ENCODE results near the gene SULF2.

SULF2 gene

DNA sequence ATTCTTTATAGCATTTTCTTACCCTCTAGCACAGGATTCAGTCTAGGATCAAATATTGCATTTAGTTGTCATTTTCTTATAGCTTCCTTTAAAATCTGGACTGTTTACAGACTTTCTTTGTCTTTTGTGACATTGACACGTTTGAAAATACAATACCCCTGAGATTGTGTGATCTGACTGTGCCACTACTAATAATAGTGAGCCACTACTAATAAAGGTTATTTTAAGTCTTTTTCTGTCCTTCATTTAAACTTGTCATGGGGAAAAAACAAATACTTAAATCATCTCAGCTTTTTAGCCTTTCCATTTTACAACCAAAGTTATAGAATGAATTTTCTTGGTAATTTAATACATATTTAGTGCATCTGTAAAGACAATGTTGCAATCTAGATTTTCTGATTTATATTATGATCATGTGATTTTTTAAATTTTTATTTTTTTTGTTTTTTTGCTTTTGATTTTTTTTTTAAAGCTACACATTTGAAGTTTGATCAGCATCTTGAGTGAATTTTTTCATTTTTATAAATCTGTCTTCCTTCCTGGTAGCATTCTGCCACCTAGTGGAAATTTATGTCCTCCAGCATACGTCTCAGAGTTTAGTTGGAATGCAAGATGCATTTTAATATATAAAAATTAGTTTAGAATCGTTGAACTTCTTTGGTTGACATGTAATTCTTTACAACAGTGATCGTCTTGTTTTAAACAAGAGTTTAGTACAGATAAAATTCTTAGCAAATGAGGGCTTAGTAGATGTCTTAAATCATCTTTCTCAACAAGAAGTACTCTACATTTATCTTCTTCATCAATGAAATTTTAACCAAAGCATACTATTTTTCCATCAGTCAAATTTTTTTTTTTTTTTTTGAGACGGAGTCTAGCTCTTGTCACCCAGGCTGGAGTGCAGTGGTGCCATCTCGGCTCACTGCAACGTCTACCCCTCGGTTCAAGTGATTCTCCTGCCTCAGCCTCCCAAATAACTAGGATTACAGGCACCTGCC lies 164.2 kb downstream of the SULF2 start:
- TF ChIP-seq, protein P1, sequence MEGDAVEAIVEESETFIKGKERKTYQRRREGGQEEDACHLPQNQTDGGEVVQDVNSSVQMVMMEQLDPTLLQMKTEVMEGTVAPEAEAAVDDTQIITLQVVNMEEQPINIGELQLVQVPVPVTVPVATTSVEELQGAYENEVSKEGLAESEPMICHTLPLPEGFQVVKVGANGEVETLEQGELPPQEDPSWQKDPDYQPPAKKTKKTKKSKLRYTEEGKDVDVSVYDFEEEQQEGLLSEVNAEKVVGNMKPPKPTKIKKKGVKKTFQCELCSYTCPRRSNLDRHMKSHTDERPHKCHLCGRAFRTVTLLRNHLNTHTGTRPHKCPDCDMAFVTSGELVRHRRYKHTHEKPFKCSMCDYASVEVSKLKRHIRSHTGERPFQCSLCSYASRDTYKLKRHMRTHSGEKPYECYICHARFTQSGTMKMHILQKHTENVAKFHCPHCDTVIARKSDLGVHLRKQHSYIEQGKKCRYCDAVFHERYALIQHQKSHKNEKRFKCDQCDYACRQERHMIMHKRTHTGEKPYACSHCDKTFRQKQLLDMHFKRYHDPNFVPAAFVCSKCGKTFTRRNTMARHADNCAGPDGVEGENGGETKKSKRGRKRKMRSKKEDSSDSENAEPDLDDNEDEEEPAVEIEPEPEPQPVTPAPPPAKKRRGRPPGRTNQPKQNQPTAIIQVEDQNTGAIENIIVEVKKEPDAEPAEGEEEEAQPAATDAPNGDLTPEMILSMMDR (IDR thresholded peaks at IDR 0.05; ENCODE audit: insufficient read depth, low read depth, low read length, missing control alignments) = peak; percentile 73
- peak; percentile 67 for DNase-seq (ENCODE audit: low read depth)

DNA sequence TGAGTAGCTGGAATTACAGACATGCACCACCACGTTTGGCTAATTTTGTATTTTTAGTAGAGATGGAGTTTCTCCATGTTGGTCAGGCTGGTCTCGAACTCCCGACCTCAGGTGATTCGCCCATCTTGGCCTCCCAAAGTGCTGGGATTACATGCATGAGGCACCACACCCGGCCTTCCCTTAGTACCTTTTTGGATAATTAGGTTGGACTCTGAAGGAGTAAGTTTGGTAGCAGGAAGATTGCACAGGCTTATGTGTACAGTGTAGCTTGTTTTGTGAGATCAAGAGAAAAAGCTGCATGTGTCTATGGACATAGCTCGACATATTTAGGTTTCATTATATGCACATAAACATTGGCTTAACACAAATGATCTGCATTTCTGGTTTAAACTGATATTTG lies 166.8 kb downstream of the SULF2 start:
- no peak for DNase-seq (ENCODE audit: low read depth)
- no peak overlapping the region for H3K4me3 ChIP-seq (ENCODE audit: low read length)
- TF ChIP-seq, protein P1 (IDR thresholded peaks at IDR 0.05; ENCODE audit: insufficient read depth, low read depth, low read length, missing control alignments) = no peak

More for the DNA sequence above, 164.2 kb downstream of the SULF2 start:
- H3K4me3 ChIP-seq (ENCODE audit: low read length) = no peak overlapping the region

DNA sequence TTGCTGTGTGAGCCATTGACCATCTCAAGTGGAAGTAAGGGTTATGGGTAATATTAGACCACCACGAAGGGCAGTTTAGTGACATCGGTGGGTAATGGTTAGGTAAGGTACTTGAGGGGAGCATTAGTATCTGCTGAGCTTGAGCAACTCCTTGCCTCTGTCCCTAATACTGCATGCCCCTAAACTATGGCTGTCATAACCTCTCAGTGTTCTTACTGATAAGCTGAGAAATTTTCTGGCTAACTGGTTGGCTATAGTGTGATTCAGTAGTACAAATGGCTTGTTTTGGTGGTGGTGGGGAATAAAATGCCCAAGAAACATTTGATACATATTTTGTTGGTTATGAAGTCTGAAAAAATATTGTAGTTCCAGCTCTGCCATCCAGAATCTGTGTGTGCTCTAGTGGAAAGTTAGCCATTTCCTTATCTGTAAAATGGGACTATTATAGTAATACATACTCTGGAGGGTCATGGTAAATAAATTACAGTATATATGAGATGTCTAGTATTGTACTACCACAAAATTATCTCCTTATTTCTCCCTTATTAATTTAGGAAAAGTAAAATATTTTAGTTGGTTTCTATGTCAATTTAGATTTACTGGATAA lies 170.5 kb downstream of the SULF2 start:
- no peak overlapping the region for H3K4me3 ChIP-seq (ENCODE audit: low read length)
- TF ChIP-seq, protein P1 (IDR thresholded peaks at IDR 0.05; ENCODE audit: insufficient read depth, low read depth, low read length, missing control alignments) = no peak
- DNase-seq (ENCODE audit: low read depth) = no peak

DNA sequence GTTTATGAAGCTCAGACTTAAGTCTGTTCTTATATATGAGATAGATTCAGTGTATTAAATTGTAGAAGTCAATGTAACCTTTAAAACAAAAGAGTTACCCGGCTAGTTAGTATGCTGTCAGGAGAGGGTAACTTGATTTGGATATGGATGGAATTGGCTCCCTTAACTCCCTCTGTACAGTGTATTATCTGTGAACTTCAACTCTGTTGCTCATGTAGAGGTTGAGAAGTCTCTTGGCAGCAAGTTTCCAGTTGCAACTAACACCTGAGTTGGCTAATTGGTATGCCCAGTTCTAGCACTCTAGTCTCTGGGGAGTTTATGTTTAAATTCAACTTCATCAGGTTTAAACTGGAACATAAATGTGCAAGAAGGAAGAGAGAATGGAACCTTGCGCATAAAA lies 172.6 kb downstream of the SULF2 start:
- TF ChIP-seq, protein P1 (IDR thresholded peaks at IDR 0.05; ENCODE audit: insufficient read depth, low read depth, low read length, missing control alignments) = no peak
- H3K4me3 ChIP-seq (ENCODE audit: low read length) = no peak overlapping the region
- DNase-seq (ENCODE audit: low read depth) = no peak

DNA sequence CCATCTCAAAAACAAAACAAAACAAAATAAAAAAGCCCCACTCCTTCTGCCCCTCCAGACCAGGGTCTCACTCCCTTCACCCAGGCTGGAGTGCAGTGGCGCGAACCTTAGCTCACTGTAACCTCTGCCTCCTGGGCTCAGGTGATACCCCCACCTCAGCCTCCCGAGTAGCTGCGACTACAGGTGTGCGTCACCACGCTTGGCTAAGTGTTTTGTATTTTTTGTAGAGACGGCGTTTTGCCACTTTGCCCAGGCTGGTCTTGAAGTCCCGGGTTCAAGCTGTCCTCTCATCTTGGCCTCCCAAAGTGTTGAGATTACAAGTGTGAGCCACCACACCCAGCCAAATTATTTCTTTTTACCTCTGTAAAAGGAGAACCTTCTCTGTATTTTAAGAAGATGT lies 173.5 kb downstream of the SULF2 start:
- no peak overlapping the region for H3K4me3 ChIP-seq (ENCODE audit: low read length)
- TF ChIP-seq, protein P1 (IDR thresholded peaks at IDR 0.05; ENCODE audit: insufficient read depth, low read depth, low read length, missing control alignments) = no peak
- DNase-seq (ENCODE audit: low read depth) = no peak

DNA sequence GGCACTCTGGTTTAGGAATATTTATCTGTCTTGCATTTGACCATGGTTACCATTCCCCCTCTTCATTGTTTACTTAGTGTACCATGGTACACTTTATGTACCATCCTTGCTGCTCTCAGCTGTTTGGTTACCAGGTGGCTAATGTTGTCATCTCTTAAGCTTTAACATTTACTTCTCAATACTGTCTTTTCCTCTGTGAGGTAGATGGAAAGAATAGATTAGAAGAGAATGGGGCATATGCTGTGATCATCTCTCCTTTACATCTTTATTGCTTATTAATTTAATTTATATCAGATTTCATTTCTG lies 174.4 kb downstream of the SULF2 start:
- TF ChIP-seq, protein P1 (IDR thresholded peaks at IDR 0.05; ENCODE audit: insufficient read depth, low read depth, low read length, missing control alignments) = no peak
- H3K4me3 ChIP-seq (ENCODE audit: low read length) = no peak overlapping the region
- no peak for DNase-seq (ENCODE audit: low read depth)

Data from epithelial cell of esophagus (primary cell).